GM21619 (cell line): ENCODE data around the gene OOSP2.
"Not testable (repeated sequence)": the region's sequence is repeated elsewhere in the genome, so short reads cannot be mapped to it uniquely, and the experiment has no call there.

ENCODE experiments used
- ATAC-seq: cut with Tn5 transposase; IDR thresholded peaks from one replicate; pipeline ENCODE4 v1.9.1; 2021; ENCODE audit not compliant: unreplicated experiment

The OOSP2 gene, protein sequence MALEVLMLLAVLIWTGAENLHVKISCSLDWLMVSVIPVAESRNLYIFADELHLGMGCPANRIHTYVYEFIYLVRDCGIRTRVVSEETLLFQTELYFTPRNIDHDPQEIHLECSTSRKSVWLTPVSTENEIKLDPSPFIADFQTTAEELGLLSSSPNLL

DNA sequence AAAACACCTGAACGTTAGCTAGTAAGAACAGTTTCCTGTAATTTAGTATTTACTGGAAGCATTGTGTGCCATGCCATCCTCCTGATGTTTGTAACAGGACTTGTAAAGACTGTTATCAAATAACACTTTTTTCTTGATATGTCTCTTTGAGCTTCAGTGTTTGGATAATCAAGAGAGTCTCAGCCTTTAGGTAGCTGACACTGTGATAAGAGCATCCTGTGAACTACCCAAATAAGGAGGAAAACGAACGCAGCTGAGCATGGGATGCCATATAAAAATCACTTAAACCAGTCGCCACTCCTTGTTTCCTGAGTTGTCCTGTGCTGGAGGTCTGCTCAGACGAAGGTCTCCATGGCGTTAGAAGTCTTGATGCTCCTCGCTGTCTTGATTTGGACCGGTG is at the start of gene OOSP2:
Gene OOSP2, plus strand, starts transcription at position 301 of the 400 bp plus-strand sequence. Its CDS starts 51 bp downstream, at position 352.
- ATAC-seq = no peak

DNA sequence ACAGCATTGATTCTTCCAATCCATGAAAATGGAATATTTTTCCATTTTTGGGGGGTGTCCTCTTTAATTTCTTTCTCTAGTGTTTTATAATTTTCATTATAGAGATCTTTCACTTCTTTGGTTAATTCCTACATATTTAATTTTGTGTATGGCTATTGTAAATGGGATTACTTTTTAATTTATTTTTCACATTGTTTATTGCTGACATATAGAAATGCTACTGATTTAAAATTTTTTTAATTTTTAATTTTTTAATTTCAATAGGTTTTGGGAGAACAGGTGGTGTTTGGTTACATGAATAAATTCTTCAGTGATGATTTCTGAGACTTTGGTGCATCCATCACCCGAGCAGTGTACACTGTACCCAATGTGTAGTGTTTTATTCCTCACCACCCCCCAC is 49.8 kb upstream of the OOSP2 start:
- no peak for ATAC-seq

DNA sequence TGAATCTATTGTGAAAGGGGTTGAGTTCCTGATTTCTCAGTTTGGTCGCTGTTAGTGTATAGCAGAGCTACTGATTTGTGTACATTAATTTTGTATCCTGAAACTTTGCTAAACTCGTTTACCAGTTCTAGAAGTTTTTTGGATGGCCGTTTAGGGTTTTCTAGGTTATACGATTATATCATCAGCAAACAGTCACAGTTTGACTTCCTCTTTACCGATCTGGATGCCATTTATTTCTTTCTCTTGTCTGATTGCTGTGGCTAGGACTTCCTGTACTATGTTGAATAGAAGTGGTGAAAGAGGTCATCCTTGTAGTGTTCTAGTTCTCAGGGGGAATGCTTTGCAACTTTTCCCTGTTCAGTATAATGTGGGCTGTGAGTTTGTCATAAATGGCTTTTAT is 47.8 kb upstream of the OOSP2 start:
- no peak for ATAC-seq

DNA sequence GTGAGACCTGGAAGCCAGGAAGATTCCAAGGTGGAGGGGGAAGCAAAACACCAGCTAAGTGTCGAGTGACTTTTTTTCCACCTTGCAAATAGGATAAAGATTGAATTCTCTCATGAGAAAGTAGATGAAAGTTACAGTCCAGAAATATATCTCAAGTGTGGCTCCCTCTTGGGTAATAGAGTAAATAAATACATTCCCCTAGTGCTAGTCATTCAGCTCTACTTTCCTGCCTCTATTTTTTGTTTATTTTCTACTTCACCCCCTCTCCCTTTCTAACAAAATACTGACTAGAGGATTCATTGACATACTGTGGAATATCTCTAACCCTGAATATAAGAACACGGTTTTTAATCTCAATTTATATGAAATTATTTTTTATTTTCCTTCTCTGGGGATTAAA is 42.4 kb upstream of the OOSP2 start:
- ATAC-seq = no peak

DNA sequence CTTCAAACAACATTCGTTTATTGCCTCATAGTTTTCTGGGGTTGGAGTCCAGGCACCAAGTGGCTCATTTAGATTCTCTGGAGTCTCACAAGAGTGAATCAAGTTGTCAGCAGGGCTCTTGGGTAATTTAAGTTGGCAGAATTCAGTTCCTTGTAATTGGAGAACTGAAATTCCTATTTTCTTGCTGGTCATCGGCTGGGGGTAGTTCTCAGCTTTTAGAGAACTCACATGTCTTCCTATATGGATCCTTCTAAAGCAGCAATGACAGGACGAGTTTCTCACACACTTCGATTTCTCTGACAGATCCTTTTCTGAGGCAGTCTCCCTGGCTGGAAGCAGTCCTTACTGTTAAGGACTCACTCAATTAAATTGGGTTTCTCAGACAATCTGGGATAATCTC is 40.5 kb upstream of the OOSP2 start:
- no peak for ATAC-seq

DNA sequence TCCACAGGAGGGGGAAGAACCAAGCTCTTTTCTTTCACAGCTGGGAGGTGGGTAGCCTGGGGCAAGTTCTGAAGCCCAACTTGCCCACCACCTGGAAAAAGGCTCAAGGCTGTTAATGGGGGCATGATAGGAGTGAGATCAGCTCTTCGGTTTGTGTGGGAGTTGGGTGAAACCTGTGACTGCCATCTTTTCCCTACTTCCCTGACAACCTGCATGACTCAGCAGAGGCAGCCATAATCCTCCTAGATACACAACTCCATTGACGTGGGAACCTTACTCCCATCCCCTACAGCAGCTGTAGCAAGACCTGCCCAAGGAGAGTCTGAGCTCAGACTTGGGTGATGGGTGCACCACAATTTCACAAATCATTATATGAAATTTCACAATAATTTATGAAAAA is 36.5 kb upstream of the OOSP2 start:
- ATAC-seq = no peak

DNA sequence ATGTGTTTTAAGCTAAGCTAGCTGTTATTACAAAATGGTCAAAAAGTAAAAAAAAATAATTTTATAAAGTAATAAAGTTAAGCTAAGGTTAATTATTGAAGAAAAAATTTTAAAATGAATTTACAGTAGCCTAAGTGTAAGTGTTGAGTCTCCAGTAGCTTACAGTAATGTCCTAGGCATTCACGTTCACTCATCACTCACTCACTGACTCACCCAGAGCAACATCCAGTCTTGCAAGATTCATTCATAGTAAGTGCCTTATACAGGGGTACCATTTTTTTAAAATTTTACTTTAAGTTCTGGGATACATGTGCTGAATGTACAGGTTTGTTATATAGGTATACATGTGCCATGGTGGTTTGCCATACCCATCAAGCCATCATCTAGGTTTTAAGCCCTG is 34.8 kb upstream of the OOSP2 start:
- ATAC-seq = no peak

DNA sequence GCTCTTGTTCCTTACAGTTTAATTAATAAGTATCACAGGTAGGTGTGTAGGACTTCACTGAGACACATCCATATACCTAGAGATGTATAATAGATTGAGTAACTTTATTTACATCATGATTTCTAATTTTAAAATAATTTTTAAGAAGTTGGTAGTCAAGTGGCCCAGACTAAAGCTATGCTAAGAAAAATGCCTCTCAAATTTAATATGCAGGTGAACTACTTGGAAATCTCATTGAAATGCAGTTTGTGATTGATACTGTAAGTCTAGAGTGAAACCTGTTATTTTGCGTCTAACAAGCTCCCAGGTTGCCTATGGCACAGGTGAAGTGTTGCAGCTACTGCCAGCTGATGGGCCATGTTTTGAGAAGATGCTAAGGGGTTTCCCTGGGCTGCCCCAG is 23.3 kb upstream of the OOSP2 start, which contains the start of gene OOSP4B:
Gene OOSP4B, plus strand, starts transcription at position 301 of the 400 bp plus-strand sequence.
- no peak for ATAC-seq

DNA sequence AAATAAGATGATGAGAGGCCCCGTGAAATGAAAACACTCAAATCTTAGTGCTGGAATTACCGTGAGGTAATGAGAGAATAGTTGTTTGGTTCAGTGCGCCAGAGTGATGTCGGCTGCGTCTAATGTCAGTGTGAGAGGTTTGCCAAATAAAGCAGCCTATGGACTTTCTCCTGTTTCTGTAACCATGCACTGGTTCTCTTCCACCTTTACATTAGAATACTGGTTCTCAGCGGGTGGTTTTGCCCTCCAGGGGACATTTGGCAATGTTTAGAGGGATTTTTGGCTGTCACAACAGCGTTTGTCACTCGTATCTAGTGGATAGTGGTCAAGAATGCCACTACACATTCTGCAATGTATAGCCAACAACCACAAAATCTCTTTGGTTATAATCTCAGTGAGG is 22.2 kb upstream of the OOSP2 start:
- ATAC-seq = no peak

DNA sequence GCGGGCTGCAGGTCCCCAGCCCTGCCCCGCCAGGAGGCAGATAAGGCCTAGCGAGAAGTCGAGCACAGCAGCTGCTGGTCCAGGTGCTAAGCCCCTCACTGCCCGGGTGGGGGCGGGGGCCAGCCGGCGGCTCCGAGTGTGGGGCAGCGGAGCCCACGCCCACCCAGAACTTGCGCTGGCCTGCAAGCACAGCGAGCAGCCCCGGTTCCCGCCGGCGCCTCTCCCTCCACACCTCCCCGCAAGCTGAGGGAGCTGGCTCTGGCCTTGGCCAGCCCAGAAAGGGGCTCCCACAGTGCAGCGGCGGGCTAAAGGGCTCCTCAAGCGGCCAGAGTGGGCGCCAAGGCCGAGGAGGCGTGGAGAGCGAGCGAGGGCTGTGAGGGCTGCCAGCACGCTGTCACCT is 19.8 kb upstream of the OOSP2 start:
- not testable (repeated sequence) for ATAC-seq

DNA sequence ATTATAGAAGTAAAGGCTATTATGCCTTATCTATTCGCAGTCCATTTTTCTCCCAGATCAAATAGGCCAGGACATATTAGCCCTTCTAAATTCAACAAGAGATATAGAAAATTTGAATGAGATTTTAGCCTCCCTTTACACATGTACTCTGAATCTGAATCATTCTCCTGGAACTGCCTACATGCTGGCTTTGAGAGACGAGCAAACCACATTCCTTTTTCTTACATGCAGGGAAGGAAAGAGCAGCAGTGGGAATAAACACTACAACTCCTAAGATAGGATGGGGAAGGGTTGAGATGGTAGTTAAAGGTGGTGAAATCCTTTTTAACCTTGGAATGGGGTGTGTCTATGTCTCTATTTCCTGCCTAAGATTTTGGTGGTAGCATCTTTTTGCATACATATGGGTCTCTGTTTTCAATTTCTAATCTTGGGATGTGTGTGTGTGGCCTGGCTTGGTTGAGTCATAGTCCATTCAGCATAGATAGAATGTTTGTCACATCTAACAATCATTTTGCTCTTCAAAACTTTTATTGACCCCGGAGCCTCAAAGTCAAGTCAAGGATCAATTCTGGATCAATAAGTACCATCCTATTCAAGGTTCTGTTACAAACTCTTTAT is 11.1 kb upstream of the OOSP2 start:
- ATAC-seq = no peak

DNA sequence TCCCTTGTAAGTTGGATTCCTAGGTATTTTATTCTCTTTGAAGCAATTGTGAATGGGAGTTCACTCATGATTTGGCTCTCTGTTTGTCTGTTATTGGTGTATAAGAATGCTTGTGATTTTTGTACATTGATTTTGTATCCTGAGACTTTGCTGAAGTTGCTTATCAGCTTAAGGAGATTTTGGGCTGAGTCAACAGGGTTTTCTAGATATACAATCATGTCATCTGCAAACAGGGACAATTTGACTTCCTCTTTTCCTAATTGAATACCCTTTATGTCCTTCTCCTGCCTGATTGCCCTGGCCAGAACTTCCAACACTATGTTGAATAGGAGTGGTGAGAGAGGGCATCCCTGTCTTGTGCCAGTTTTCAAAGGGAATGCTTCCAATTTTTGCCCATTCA is 10.2 kb downstream of the OOSP2 start:
- ATAC-seq = not testable (repeated sequence)

DNA sequence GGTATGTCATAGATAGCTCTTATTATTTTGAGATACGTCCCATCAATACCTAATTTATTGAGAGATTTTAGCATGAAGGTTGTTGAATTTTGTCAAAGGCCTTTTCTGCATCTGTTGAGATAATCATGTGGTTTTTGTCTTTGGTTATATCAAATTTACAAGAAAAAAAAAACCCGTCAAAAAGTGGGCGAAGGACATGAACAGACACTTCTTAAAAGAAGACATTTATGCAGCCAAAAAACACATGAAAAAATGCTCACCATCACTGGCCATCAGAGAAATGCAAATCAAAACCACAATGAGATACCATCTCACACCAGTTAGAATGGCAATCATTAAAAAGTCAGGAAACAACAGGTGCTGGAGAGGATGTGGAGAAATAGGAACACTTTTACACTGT is 10.6 kb downstream of the OOSP2 start:
- not testable (repeated sequence) for ATAC-seq

DNA sequence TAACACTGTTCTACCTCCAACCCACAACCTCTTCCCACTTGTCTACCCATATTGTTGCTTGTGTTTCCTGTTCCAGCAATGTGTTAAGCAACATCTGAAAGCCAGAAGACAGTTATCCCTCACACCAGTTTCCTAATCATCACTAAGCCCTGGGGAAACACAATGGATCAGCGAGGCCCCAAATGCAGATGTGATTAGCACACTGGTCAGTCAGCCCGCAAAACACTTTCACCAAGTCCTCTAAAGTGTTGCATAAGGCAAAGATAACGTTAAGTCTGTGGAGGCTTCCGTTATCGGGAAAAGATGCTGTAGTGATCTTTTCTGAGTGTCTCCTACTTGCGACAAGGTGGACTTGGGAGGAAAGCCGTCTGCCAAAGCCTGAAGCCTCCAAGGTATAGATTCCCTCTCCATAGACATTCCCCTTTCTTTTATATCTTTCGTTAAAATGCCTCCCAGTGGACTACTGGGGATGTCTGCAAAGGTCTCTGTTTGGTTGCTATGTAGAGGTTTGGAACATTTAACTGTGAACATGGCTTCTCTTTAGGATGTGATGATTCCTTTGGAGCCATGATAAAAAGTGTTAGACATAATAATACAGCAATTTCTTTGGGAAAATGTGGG is 16.2 kb downstream of the OOSP2 start, which contains the start of gene MS4A3:
Gene MS4A3, plus strand, starts transcription at position 317 of the 621 bp plus-strand sequence. CDS start 4,496 bp downstream, outside the sequence.
- ATAC-seq = no peak

DNA sequence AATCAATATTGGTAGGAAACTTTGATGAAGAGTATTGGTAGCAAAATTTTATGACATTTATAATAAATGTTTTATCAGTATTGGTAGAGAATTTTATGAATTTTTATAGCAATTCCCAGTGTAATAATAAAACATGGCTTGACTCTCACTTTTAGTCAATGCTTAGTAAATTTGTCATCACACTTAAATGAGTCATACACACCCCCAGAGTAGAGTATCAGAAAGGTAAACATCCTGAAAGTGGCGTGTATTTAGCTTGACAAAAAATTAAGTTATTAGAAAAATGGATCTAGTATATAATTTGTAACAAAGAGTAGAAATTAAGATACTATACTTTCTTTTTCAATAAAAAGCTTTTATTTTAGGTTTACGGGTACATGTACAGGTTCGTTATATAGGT is 18.8 kb downstream of the OOSP2 start:
- no peak for ATAC-seq

DNA sequence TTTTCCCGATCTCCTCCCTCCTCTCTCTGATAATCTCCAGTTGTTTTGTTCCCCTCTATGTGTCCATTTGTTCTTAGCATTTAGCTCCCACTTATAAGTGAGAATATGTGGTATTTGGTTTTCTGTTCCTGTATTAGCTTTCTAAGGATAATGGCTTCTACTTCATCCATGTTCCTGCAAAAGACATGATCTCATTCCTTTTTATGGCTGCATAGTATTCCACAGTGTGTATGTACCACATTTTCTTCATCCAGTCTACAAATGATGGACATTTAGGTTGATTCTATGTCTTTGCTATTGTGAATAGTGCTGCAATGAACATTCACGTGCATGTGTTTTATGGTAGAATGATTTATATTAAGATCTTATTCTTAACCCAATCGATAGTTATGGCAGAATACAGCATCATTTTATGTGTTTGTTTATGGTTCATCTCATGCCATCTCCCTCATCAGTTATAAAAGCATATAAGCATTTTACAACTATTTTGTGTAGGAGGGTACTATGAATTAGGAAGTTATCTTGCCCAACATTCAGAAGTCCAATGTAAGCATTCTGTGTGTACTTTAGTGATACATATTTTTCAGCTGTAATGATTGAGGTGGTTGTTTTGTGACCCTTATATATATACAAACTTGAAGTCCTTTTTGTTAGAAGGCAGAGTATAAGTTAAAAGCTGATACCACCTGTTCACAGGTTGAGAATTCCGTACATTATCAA is 19.5 kb downstream of the OOSP2 start:
- ATAC-seq = no peak

DNA sequence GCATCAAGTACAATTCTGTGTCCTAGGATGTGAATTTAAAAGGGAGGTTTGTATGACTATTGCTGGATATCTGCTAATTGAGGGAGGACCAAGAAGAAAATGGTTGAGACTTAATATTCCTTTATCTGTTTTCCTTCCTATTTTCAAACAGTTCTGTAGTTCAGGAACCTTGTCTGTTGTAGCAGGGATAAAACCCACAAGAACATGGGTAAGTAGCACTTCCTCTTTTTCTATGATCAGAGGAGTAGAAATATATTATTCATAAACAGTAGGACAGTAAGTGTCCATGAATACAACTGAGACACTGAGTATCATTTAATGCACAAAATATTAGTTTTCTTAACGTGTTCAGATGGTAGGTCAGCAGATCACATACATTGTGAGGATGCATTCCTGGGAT is 23.9 kb downstream of the OOSP2 start:
- no peak for ATAC-seq

DNA sequence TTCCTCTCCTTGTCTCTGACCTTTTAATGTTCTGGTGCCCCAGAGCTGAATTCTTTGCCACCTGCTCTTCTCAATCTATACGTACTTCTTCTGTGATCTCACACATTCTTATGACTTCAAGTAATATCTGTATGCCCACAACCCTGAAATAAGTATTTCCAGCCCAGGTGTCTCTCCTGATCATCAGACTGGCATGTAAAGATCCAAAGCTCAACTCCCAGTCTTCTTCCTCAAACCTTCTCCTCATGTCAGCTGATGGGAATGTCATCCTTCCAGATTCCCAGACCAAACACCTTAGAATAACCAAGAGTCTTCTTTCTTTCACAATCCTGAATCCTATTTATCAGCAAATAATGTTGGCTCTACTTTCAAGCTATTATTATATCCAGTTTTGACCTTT is 25.6 kb downstream of the OOSP2 start:
- no peak for ATAC-seq

DNA sequence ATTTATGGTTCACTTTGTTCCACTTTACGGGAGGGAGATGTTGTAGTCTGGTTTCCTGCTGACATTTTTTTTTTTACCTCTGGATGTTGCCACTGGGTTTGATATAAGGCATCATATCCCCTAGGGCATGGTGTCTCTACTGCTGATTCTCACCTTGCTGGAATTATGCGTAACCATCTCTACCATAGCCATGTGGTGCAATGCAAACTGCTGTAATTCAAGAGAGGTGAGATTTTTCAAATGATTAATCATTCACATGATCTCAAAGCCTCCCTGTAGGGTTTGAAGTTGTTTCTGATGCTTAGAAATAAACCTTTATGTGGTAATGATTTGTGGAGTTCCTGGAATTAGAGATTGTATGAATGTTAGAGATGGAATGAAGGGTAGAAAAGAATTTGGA is 29.2 kb downstream of the OOSP2 start:
- no peak for ATAC-seq

DNA sequence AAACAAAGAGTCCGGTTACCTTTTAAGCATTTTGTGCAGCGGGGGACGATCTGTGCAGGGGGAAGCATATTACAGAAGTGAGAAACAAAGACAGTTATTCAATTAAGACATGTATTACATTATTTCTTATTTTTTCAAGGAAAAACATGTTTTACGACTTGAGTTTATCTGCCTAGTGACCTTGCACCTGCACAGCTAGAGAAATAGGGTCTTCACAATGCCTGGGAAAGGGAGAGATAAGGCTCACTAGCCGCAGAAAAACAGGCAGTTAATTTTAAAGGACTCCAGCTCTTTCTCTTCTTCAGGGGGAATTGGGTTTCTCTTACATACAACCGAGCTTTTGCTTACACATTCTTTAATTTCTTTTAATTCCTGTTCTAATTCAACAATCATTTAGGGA is 31.4 kb downstream of the OOSP2 start:
- not testable (repeated sequence) for ATAC-seq

DNA sequence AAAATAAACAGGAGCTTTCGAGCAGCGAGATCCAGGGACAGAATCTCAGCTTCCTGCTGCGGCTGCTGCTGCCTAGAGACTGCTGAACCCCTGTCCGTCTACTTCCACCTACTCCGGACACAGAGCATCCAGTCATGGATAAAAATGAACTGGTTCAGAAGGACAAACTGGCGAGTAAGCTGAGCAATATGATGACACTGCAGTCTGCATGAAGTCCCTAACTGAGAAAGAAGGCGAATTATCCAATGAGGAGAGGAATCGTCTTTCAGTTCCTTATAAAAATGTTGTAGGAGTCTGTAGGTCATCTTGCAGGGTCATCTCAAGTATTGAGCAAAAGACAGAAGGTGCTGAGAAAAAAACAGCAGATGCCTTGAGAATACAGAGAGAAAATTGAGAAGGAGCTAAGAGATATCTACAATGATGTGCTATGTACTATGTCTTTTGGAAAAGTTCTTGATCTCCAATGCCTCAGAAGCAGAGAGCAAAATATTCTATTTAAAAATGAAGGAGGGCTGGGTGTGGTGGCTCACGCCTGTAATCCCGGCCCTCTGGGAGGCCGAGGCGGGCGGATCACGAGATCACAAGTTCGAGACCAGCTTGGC is 37.1 kb downstream of the OOSP2 start:
- no peak for ATAC-seq
